GM03348 (cell line): ENCODE measurements around the gene L3MBTL4.
"Not testable (repeated sequence)": the region's sequence is repeated elsewhere in the genome, so short reads cannot be mapped to it uniquely, and the experiment has no call there.

Experiments
- DNase-seq: peaks from one replicate; pipeline ENCODE4 v3.0.0; 2012; ENCODE audit warnings: low spot score

L3MBTL4 gene

GRCh38 chr18:6406075-6406909, 8.4 kb downstream of the L3MBTL4 start:
- DNase-seq = peak; percentile 45

DNA sequence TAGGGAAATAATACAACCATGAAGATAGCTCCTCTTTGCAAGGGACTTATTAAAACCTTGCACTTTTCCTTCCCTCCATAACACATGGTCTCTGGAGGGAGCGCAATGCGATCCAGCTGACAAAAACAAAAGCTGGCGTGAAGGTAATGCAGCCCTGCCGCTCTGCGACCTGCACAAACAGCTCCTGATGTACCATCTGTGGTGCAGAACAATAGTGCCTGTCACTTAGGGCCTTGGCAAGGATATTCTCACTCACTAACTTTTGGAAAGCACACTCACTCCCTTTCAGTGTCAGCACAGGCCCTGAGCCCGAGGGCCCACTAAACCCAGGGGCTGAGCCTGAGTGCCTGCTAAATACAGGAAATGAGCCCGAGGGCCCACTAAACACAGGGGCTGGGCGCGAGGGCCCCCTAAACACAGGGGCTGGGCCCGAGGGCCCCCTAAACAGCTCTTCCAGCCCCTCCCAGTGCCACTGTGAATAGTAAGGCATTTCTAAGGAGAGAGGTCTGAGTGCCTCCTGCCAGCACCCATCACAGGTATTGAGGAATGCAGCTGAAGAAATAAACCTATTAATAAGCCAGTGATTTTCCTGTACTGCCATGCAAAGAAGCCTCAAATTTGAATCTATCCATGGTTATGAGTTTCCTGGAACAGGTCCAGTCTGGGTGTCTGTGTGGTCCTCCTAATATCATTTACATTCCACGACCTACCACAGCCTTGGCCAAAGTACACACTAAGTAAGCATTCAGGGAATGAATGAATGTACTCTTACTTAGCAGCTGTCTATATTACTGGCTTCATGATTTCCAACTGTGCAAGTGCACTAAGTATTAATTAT, 9.3 kb downstream of the L3MBTL4 start:
- no peak for DNase-seq

- no peak for DNase-seq
Measured at GRCh38 chr18:6404834-6405233, 9.9 kb downstream of the L3MBTL4 start.

DNA sequence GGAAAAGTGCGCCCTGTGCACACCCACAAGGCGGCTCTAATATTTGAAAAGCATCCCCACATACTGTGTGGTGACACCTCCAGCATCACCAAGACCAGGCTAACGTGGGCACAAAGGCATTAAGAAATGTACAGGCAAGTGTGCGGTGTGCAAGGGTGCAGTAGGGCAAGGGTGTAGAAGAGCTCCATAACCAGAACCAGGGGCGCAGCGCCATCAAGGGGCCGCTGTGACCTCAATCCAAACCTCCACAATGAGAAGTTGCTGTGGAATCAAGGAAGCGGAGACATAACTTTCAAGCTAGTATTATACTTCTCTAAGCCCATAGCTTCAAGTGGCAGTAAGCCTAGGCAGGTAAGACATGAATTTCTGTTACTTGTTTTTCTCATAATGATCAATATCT, 13.0 kb downstream of the L3MBTL4 start:
- no peak for DNase-seq

DNA sequence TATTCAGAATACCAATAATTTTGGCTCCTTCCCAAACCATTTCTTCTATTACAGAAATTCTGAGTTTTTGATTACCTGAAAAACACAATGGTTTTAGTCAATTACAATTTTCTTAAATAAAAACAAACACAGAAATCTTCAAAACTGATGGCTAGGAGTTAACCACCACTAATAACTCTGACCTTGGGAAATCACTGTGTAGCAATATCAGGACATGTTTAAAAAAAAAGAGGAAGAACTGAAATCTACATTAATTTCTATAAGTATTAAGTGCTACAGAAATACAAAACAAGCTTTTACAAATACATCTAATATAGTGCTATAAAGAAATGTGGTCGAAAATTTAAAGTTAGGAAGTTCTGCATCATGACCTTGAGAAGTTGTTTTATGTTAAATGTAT, 14.9 kb downstream of the L3MBTL4 start:
- no peak for DNase-seq

- DNase-seq = no peak
Measured at GRCh38 chr18:6397931-6398566, 16.7 kb downstream of the L3MBTL4 start.

DNA sequence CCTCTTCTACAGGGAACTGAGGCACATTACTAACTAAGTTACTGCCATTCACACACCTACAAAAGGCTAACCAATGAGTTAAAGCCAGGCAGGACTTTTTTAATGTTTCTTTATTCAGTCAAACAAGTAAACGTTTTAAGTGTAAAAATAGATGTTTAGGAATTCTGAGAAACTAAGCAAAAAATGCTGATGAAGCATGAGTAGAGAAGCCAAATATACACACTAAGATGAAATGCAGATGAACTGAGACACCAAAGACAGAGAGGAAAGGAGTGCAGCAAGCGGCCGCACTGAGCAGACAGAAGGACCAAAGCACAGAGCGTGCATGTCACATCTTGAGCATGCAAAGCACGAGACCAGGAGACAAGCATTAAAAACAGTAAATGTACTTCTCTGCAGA, 17.9 kb downstream of the L3MBTL4 start:
- DNase-seq = no peak

- DNase-seq = no peak
Measured at GRCh38 chr18:6396276-6396675, 18.4 kb downstream of the L3MBTL4 start.

DNA sequence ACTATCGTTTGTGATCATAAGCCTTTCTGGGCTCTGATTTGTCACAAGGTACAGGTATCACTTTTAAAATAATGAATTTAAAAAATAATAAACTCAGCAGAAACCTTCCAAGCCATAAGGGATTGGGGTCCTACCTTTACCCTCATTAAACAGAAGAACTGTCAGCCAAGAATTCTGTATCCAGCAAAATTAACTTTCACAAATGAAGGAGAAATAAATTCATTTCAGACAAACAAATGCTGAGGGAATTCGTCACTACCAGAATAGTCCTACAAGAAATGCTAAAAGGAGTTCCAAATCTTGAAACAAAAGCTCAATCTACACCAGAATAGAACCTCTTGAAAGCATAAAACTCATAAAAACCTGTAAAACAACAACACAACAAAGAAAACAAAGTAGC, 25.7 kb downstream of the L3MBTL4 start:
- no peak for DNase-seq

GRCh38 chr18:6382963-6383362, 31.7 kb downstream of the L3MBTL4 start:
- no peak for DNase-seq

DNA sequence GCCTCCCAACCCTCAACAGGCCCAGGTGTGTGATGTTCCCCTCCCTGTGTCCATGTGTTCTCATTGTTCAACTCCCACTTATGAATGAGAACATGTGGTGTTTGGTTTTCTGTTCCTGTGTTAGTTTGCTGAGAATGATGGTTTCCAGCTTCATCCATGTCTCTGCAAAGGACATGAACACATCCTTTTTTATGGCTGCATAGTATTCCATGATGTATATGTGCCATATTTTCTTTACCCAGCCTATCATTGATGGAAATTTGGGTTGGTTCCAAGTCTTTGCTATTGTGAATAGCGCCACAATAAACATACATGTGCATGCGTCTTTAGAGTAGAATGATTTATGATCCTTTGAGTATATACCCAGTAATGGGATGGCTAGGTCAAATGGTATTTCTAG, 37.2 kb downstream of the L3MBTL4 start:
- not testable (repeated sequence) for DNase-seq

GRCh38 chr18:6376433-6377229, 38.1 kb downstream of the L3MBTL4 start:
- DNase-seq = no peak

GRCh38 chr18:6374935-6375529, 39.7 kb downstream of the L3MBTL4 start:
- DNase-seq = no peak

GRCh38 chr18:6374340-6374739, 40.4 kb downstream of the L3MBTL4 start:
- DNase-seq = no peak

DNA sequence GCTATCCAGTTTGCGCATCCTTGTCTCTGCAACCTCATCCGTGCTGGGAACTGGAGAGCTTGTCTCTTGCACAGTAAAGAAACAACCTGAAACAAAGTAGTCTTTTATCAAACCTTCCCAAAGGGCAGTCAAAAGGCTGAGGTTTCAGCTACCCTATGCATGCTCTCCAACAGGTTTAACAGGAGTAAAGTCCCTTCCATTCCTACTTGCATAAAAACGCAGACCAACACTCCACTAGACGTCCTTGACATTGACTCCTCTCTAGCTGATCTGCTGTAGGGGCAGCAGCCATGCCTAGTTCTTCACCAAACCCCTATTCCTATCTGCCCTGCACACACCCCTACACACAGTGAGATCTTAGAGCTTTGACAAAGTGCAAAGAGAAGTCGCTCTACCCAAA, 41.5 kb downstream of the L3MBTL4 start:
- no peak for DNase-seq

DNA sequence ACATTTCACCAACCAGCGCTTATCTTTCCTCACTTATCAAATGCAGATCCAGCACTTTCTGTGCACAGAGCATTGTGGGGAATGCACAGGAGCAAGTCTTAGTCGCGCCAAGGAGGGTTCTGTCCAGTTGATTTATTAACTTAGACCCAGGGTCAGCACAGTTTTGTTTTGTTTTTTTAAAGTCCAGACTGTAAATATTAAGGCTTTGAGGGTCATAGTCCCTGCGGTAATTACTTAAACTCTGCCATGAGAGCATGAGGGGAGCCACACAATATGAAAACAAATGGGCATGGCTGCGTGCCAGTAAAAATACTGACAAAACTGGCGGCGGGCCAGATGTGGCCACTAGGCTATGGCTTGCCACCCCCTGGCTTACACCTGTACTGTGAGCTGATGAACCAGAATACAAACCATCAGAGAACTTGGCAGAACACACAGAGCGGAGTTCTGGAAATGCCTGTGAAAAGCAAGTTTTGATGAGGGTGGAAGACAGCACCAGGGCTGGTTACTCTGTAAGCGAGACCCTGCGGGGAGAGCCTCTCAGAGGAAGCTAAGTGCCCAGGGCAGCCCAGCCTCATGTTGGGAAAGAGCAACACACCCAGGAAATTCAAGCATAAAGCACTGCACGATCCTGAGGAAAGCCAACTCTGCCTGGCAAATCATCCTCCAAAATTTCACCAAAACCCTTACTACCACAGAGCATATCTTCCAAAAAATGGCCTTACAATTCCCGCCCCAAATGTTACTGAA, 43.6 kb downstream of the L3MBTL4 start:
- DNase-seq = no peak

- no peak for DNase-seq
Measured at GRCh38 chr18:6370410-6370809, 44.3 kb downstream of the L3MBTL4 start.

DNA sequence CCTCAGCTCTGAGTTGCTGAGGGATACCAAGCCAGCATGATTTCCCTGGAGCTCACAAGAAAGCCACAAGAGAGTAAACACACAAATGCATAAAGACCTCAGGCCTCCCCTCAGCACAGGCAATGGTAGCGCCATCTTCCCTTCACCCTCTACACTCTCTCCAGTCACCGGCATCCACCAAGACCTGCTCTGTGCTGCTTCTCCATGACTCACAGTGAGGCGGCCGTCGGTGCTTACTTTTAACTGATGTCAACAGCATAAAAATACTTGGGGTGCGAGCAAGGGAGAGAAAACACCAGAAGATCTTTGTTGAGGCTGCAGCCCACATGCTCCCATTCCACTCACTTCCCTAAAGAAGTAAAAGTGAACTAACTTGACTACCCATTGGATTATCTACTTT, 46.7 kb downstream of the L3MBTL4 start:
- no peak for DNase-seq

GRCh38 chr18:6367208-6367607, 47.5 kb downstream of the L3MBTL4 start:
- no peak for DNase-seq

GRCh38 chr18:6366776-6367175, 47.9 kb downstream of the L3MBTL4 start:
- DNase-seq = no peak

GRCh38 chr18:6365385-6365784, 49.3 kb downstream of the L3MBTL4 start:
- no peak for DNase-seq
